Measurements from ENCODE around the gene ROR1. TPM values are rescaled to one million over a fixed set of nuclear protein-coding genes. Genes with fewer than 3 reads are reported as not detected.

The ROR1 gene
- total RNA-seq, 1 donor from 2014 or later: 6.7 TPM

GRCh38 chr1:64139877-64140276, 366.1 kb downstream of the ROR1 start:
- Mint-ChIP-seq H3K4me1 (ENCODE audit: unreplicated experiment) (peaks cover 4% of the 10 kb centered on the region), H3K27ac (ENCODE audit: unreplicated experiment) (no peak overlapping the region), H3K9me3 (ENCODE audit: unreplicated experiment) (no peaks in the 10 kb centered on the region), H3K36me3 (ENCODE audit: low read depth, unreplicated experiment) (no peaks in the 10 kb centered on the region), H3K27me3 (ENCODE audit: unreplicated experiment) (no peaks in the 10 kb centered on the region), H3K4me3 (ENCODE audit: unreplicated experiment) (no peak overlapping the region)
- TF ChIP-seq CTCF (IDR thresholded peaks at IDR 0.05; ENCODE audit: unreplicated experiment): no peak
- no peak for DNase-seq (ENCODE audit: low spot score)

GRCh38 chr1:64140596-64140995, 366.8 kb downstream of the ROR1 start:
- H3K9me3 Mint-ChIP-seq (ENCODE audit: unreplicated experiment): no peaks in the 10 kb centered on the region
- H3K36me3 Mint-ChIP-seq (ENCODE audit: low read depth, unreplicated experiment): no peaks in the 10 kb centered on the region
- no peaks in the 10 kb centered on the region for H3K27me3 Mint-ChIP-seq (ENCODE audit: unreplicated experiment)
- H3K4me1 Mint-ChIP-seq (ENCODE audit: unreplicated experiment): peaks cover 4% of the 10 kb centered on the region
- H3K4me3 Mint-ChIP-seq (ENCODE audit: unreplicated experiment): no peak overlapping the region
- no peak overlapping the region for H3K27ac Mint-ChIP-seq (ENCODE audit: unreplicated experiment)
- no peak for TF ChIP-seq CTCF (IDR thresholded peaks at IDR 0.05; ENCODE audit: unreplicated experiment)
- no peak for DNase-seq (ENCODE audit: low spot score)

- Mint-ChIP-seq H3K27ac (ENCODE audit: unreplicated experiment) (no peak overlapping the region), H3K27me3 (ENCODE audit: unreplicated experiment) (no peaks in the 10 kb centered on the region), H3K9me3 (ENCODE audit: unreplicated experiment) (no peaks in the 10 kb centered on the region), H3K4me1 (ENCODE audit: unreplicated experiment) (no peaks in the 10 kb centered on the region), H3K4me3 (ENCODE audit: unreplicated experiment) (no peak overlapping the region), H3K36me3 (ENCODE audit: low read depth, unreplicated experiment) (no peaks in the 10 kb centered on the region)
- no peak for TF ChIP-seq CTCF (IDR thresholded peaks at IDR 0.05; ENCODE audit: unreplicated experiment)
- DNase-seq (ENCODE audit: low spot score): no peak
Measured at GRCh38 chr1:64147045-64147724, 373.4 kb downstream of the ROR1 start.

GRCh38 chr1:64147759-64148158, 373.9 kb downstream of the ROR1 start:
- Mint-ChIP-seq H3K4me1 (ENCODE audit: unreplicated experiment) (no peaks in the 10 kb centered on the region), H3K36me3 (ENCODE audit: low read depth, unreplicated experiment) (no peaks in the 10 kb centered on the region), H3K9me3 (ENCODE audit: unreplicated experiment) (no peaks in the 10 kb centered on the region), H3K27ac (ENCODE audit: unreplicated experiment) (no peak overlapping the region), H3K4me3 (ENCODE audit: unreplicated experiment) (no peak overlapping the region), H3K27me3 (ENCODE audit: unreplicated experiment) (no peaks in the 10 kb centered on the region)
- no peak for DNase-seq (ENCODE audit: low spot score)
- TF ChIP-seq CTCF (IDR thresholded peaks at IDR 0.05; ENCODE audit: unreplicated experiment): no peak

GRCh38 chr1:64150266-64150665, 376.4 kb downstream of the ROR1 start:
- no peak for TF ChIP-seq CTCF (IDR thresholded peaks at IDR 0.05; ENCODE audit: unreplicated experiment)
- Mint-ChIP-seq H3K27me3 (ENCODE audit: unreplicated experiment) (no peaks in the 10 kb centered on the region), H3K36me3 (ENCODE audit: low read depth, unreplicated experiment) (no peaks in the 10 kb centered on the region), H3K4me3 (ENCODE audit: unreplicated experiment) (no peak overlapping the region), H3K27ac (ENCODE audit: unreplicated experiment) (no peak overlapping the region), H3K9me3 (ENCODE audit: unreplicated experiment) (no peaks in the 10 kb centered on the region), H3K4me1 (ENCODE audit: unreplicated experiment) (peaks cover 3% of the 10 kb centered on the region)
- DNase-seq (ENCODE audit: low spot score): no peak
